CD14-positive monocyte (primary cell): Measurements from ENCODE around the gene BAZ2B. TPM values are rescaled to one million over a fixed set of nuclear protein-coding genes. Genes with fewer than 3 reads are reported as not detected.

Experiments
- DNase-seq, 3 donors: peaks; one replicate each; pipeline ENCODE4 v3.0.0-alpha.2; 2011 to 2022
- H2AFZ ChIP-seq: 2 replicates; pipeline ENCODE4 v1.6.0; 2012; ENCODE audit warnings: mild to moderate bottlenecking, low read depth, low read length, inconsistent platforms; ENCODE audit not compliant: insufficient read depth, poor library complexity, severe bottlenecking
- H3K27ac ChIP-seq, 2 donors: 1 replicate in 1 of 2; 2 replicates in 1 of 2; pipeline ENCODE4 v1.5.1; 2012 to 2013; ENCODE audit warnings: low read length in 2 of 2, control low read depth in 1 of 2, inconsistent platforms in 1 of 2, low read depth in 1 of 2, mild to moderate bottlenecking in 1 of 2
- H3K27me3 ChIP-seq, 2 donors: one replicate each; pipeline versions ENCODE4 v1.6.0 to v1.6.1; 2011 to 2013; ENCODE audit warnings: low read length in 2 of 2; ENCODE audit not compliant: control insufficient read depth in 2 of 2, insufficient read depth in 2 of 2
- H3K36me3 ChIP-seq, 2 donors: replicated peaks in 1 of 2; 1 replicate in 1 of 2; 2 replicates in 1 of 2; pipeline versions ENCODE4 v1.5.1 to v1.6.1; 2012 to 2013; ENCODE audit warnings: low read length in 2 of 2, control low read depth in 1 of 2, inconsistent platforms in 1 of 2, mild to moderate bottlenecking in 1 of 2; ENCODE audit not compliant: insufficient read depth in 2 of 2, control insufficient read depth in 1 of 2
- H3K4me1 ChIP-seq, 2 donors: 1 replicate in 1 of 2; 2 replicates in 1 of 2; pipeline versions ENCODE4 v1.5.1 to v1.6.1; 2012 to 2013; ENCODE audit warnings: low read length in 2 of 2, control low read depth in 1 of 2, inconsistent platforms in 1 of 2, mild to moderate bottlenecking in 1 of 2, moderate library complexity in 1 of 2; ENCODE audit not compliant: insufficient read depth in 2 of 2, control insufficient read depth in 1 of 2
- H3K4me2 ChIP-seq: replicated peaks from 2 replicates; pipeline ENCODE3; 2012; ENCODE audit warnings: low read length, moderate library complexity, mild to moderate bottlenecking; ENCODE audit not compliant: poor library complexity, severe bottlenecking; ENCODE audit errors: extremely low read depth
- H3K4me3 ChIP-seq, 3 experiments: fragments of 200-600 bp in 1 of 3; sonication (generic) in 1 of 3; replicated peaks in 1 of 3; 1 replicate in 2 of 3; 2 replicates in 1 of 3; pipeline ENCODE4 v1.5.1; 2011 to 2013; ENCODE audit warnings: low read length in 3 of 3, mild to moderate bottlenecking in 3 of 3, control low read depth in 2 of 3, low read depth in 2 of 3, inconsistent platforms in 1 of 3, moderate library complexity in 1 of 3
- H3K79me2 ChIP-seq: 2 replicates; pipeline ENCODE4 v1.6.0; 2012; ENCODE audit warnings: mild to moderate bottlenecking, control low read depth, inconsistent platforms, low read length, moderate library complexity; ENCODE audit not compliant: insufficient read depth
- H3K9ac ChIP-seq: 2 replicates; pipeline ENCODE4 v1.6.0; 2017; ENCODE audit warnings: low read length, mild to moderate bottlenecking; ENCODE audit not compliant: insufficient read depth, poor library complexity, severe bottlenecking
- H3K9me3 ChIP-seq, 2 donors: replicated peaks in 1 of 2; 1 replicate in 1 of 2; 2 replicates in 1 of 2; pipeline versions ENCODE4 v1.5.1 to v1.6.1; 2012 to 2013; ENCODE audit warnings: low read length in 2 of 2, control low read depth in 1 of 2; ENCODE audit not compliant: control insufficient read depth in 1 of 2, insufficient read depth in 1 of 2
- H4K20me1 ChIP-seq: 2 replicates; pipeline ENCODE4 v1.6.0; 2012; ENCODE audit warnings: mild to moderate bottlenecking, low read length, control low read depth, moderate library complexity; ENCODE audit not compliant: insufficient read depth
- H3K27ac Mint-ChIP-seq, 7 donors: one replicate each; pipeline ENCODE4 v1.8.0; 2020; ENCODE audit warnings: mild to moderate bottlenecking in 7 of 7, mixed read lengths in 7 of 7, moderate library complexity in 6 of 7, inconsistent platforms in 2 of 7
- H3K27me3 Mint-ChIP-seq, 3 donors: one replicate each; pipeline ENCODE4 v1.8.0; 2021 to 2022; ENCODE audit warnings: low read depth in 3 of 3, mild to moderate bottlenecking in 3 of 3, mixed read lengths in 3 of 3, moderate library complexity in 3 of 3, inconsistent platforms in 1 of 3
- H3K36me3 Mint-ChIP-seq, 2 donors: one replicate each; pipeline ENCODE4 v1.8.0; 2020; ENCODE audit warnings: mixed read lengths in 2 of 2, inconsistent platforms in 1 of 2, mild to moderate bottlenecking in 1 of 2
- H3K4me1 Mint-ChIP-seq: one replicate; pipeline ENCODE4 v1.8.0; 2020; ENCODE audit warnings: mild to moderate bottlenecking, mixed read lengths
- H3K4me3 Mint-ChIP-seq, 2 donors: one replicate each; pipeline ENCODE4 v1.8.0; 2020; ENCODE audit warnings: mild to moderate bottlenecking in 2 of 2, mixed read lengths in 2 of 2, moderate library complexity in 1 of 2
- H3K9me3 Mint-ChIP-seq, 7 donors: one replicate each; pipeline ENCODE4 v1.8.0; 2020 to 2022; ENCODE audit warnings: mixed read lengths in 7 of 7, mild to moderate bottlenecking in 6 of 7, moderate library complexity in 6 of 7, inconsistent platforms in 2 of 7
- WGBS: methylation state at CpG from one replicate; pipeline ENCODE4 v1.1.5; 2013; ENCODE audit warnings: missing lambda C conversion rate; ENCODE audit not compliant: insufficient coverage; 5-methylcytosine and 5-hydroxymethylcytosine counted together
- intact Hi-C, 2 donors: fragments of 100-400 bp; cut with micrococcal nuclease; formaldehyde crosslinking; loops; one replicate each; pipeline versions ENCODE4 v1.15.0 to v1.15.1; 2023
- polyA plus RNA-seq, 3 donors: library from polyadenylated mRNA; depleted of rRNA in 1 of 3; unstranded in 2 of 3; stranded (reverse) in 1 of 3; fragments of 300-500 nt in 2 of 3; fragments of >200 nt in 1 of 3; fragmentation: Illumina TruSeq in 2 of 3; gene quantifications; 1 replicate in 2 of 3; 2 replicates in 1 of 3; pipeline ENCODE4 v1.2.3, GENCODE V29; 2012 to 2021
- TF ChIP-seq, protein P1 (sequence below): fragments of 200-600 bp; IDR thresholded peaks from one replicate; pipeline ENCODE4 v1.8.0; 2022; ENCODE audit warnings: antibody characterized with exemption, mild to moderate bottlenecking

Gene BAZ2B
- polyA plus RNA-seq, 3 donors, result 12.9 to 34.2 (median 31.6) TPM

DNA sequence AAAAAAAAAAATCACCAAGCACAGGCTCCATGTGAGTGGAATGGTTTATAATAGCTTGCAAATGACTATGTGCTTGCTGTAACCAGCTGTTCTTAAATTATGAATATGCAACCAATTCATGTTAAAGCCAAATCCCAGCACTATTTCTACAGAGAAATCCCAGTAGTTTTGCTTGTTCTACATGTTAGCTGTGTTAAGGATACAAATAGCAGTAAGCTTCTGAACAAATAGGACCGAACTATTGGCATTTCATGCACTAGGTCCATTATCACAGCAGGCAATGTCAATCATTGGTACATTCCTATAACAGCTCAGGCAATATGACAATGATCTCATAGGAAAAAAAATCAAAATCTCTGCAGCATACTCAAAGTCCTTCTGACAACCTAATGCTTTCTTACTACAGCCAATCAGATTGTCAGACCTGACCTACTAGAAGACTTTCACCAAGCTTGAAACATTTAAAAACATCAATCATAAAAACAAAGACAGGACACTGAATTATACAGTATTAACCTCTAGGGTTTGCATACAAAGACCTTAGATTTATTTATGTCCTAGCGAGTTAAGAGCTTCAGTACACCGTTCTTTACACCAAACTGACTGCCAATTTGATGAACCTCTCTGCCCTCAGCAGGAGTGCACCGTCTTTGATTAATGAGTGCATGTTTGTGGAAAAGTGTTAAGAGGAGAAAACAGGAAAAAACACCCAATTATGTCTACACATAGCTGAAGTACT, 6.4 kb downstream of the BAZ2B start:
- H3K27ac Mint-ChIP-seq, result peak overlapping the region in 1 of 7 donors; percentile 33
- Histone ChIP-seq H3K79me2 (peaks cover 95% of the 10 kb centered on the region), H3K9me3 (no peaks in the 10 kb centered on the region), H3K27ac (no peak overlapping the region), H3K27me3 (no peaks in the 10 kb centered on the region), H2AFZ (no peak overlapping the region), H3K36me3 (no peaks in the 10 kb centered on the region), H3K4me3 (no peak overlapping the region), H3K4me1 (peaks cover 3 to 27% of the 10 kb centered on the region in 2 donors), H3K9ac (no peak overlapping the region), H3K4me2 (no peak overlapping the region), H4K20me1 (peaks cover 52% of the 10 kb centered on the region)
- no peaks in the 10 kb centered on the region for H3K27me3 Mint-ChIP-seq
- TF ChIP-seq, protein P1, sequence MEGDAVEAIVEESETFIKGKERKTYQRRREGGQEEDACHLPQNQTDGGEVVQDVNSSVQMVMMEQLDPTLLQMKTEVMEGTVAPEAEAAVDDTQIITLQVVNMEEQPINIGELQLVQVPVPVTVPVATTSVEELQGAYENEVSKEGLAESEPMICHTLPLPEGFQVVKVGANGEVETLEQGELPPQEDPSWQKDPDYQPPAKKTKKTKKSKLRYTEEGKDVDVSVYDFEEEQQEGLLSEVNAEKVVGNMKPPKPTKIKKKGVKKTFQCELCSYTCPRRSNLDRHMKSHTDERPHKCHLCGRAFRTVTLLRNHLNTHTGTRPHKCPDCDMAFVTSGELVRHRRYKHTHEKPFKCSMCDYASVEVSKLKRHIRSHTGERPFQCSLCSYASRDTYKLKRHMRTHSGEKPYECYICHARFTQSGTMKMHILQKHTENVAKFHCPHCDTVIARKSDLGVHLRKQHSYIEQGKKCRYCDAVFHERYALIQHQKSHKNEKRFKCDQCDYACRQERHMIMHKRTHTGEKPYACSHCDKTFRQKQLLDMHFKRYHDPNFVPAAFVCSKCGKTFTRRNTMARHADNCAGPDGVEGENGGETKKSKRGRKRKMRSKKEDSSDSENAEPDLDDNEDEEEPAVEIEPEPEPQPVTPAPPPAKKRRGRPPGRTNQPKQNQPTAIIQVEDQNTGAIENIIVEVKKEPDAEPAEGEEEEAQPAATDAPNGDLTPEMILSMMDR, result no peak
- no peak overlapping the region for H3K4me3 Mint-ChIP-seq
- DNase-seq, result no peak
- no CpG with 5 or more reads among the region's 4 CpGs for WGBS
- intact Hi-C loops, result no loop called here
- no peaks in the 10 kb centered on the region for H3K9me3 Mint-ChIP-seq
- H3K4me1 Mint-ChIP-seq, result peaks cover 38% of the 10 kb centered on the region
- H3K36me3 Mint-ChIP-seq, result peaks cover 3 to 16% of the 10 kb centered on the region in 2 donors

DNA sequence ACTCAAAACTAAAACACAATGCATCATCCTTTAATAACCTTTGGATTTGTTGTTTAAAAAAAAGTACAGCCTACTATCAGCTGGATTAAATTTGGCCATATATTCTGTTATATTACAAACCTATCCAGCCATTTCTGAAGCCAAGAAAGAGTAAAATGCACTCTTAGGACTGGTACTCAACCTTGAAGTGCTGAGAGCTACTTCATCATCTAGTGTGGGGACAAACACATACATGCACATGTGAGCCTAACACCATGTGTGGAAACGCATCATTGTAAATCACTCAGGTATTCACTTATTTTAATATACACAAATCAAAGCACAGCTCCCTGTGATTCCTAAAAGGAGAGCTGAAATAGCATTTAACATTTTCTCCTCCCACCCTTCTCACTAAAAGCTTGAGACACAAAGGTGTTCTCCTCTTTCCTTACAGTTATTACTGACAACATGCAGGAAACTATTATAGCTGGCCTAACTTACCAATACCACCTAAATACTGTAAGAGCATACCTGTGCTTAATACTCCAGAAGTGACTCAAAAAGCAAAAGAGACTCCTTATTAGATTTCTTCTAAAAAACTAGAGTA, 7.5 kb downstream of the BAZ2B start:
- Histone ChIP-seq H4K20me1 (peaks cover 61% of the 10 kb centered on the region), H3K9me3 (no peaks in the 10 kb centered on the region), H3K4me3 (no peak overlapping the region), H3K36me3 (no peaks in the 10 kb centered on the region), H3K4me1 (peaks cover 3 to 18% of the 10 kb centered on the region in 2 donors), H3K79me2 (peaks cover 97% of the 10 kb centered on the region), H3K4me2 (no peak overlapping the region), H3K27me3 (no peaks in the 10 kb centered on the region), H3K9ac (no peak overlapping the region), H2AFZ (no peak overlapping the region), H3K27ac (no peak overlapping the region)
- Mint-ChIP-seq H3K4me3 (no peak overlapping the region), H3K4me1 (peaks cover 37% of the 10 kb centered on the region), H3K27ac (no peak overlapping the region), H3K9me3 (no peaks in the 10 kb centered on the region), H3K36me3 (peaks cover 3 to 20% of the 10 kb centered on the region in 2 donors), H3K27me3 (no peaks in the 10 kb centered on the region)
- no peak for DNase-seq
- 100% methylated on average over 1 of the region's 1 CpG for WGBS
- TF ChIP-seq, protein P1, result no peak
- intact Hi-C loops, result no loop called here
